PC-3 (cell line): ENCODE results near the gene EXD3.

Experiments
- CTCF ChIP-seq: fragments of 300-600 bp; sonication (generic); conservative IDR thresholded peaks from 2 replicates; pipeline ENCODE4 v1.5.1; 2017; ENCODE audit warnings: antibody characterized with exemption, low read depth, mild to moderate bottlenecking, low read length
- EZH2 ChIP-seq: fragments of 300-600 bp; sonication (generic); IDR thresholded peaks from one replicate; pipeline ENCODE4 v1.6.1; 2017; ENCODE audit warnings: antibody characterized with exemption, mild to moderate bottlenecking, low read length; ENCODE audit not compliant: unreplicated experiment
- EZH2phosphoT487 ChIP-seq: fragments of 300-600 bp; sonication (generic); IDR thresholded peaks from 2 replicates; pipeline ENCODE4 v1.6.1; 2018; ENCODE audit warnings: mild to moderate bottlenecking, antibody characterized with exemption, low read length, borderline replicate concordance

GRCh38 chr9:137347928-137348327 lies 75.0 kb downstream of the EXD3 start:
- TF ChIP-seq CTCF (no peak), EZH2phosphoT487 (no peak), EZH2 (no peak)
